OCI-LY3 (cell line): ENCODE results near the gene SF3B1.
"Not testable (repeated sequence)": the region's sequence is repeated elsewhere in the genome, so short reads cannot be mapped to it uniquely, and the experiment has no call there.

Experiments
- EZH2phosphoT487 ChIP-seq: fragments of 200-600 bp; shearing (Covaris generic); IDR thresholded peaks from 2 replicates; pipeline ENCODE4 v1.6.1; 2018; ENCODE audit warnings: antibody characterized with exemption, mixed run types, low read depth
- TF ChIP-seq, protein P1 (sequence below): fragments of 200-600, 300-600 bp; sonication (generic); IDR thresholded peaks from 2 replicates; pipeline ENCODE4 v1.5.1; 2014; ENCODE audit warnings: antibody characterized with exemption, low read length, low read depth

GRCh38 chr2:197343968-197344367, 90.9 kb downstream of the SF3B1 start:
- TF ChIP-seq, protein P1, sequence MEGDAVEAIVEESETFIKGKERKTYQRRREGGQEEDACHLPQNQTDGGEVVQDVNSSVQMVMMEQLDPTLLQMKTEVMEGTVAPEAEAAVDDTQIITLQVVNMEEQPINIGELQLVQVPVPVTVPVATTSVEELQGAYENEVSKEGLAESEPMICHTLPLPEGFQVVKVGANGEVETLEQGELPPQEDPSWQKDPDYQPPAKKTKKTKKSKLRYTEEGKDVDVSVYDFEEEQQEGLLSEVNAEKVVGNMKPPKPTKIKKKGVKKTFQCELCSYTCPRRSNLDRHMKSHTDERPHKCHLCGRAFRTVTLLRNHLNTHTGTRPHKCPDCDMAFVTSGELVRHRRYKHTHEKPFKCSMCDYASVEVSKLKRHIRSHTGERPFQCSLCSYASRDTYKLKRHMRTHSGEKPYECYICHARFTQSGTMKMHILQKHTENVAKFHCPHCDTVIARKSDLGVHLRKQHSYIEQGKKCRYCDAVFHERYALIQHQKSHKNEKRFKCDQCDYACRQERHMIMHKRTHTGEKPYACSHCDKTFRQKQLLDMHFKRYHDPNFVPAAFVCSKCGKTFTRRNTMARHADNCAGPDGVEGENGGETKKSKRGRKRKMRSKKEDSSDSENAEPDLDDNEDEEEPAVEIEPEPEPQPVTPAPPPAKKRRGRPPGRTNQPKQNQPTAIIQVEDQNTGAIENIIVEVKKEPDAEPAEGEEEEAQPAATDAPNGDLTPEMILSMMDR = not testable (repeated sequence)
- not testable (repeated sequence) for TF ChIP-seq EZH2phosphoT487
